ENCODE results near the gene MPIG6B. TPM values are rescaled to one million over a fixed set of nuclear protein-coding genes. Genes with fewer than 3 reads are reported as not detected.

The MPIG6B gene
- total RNA-seq, 1 donor from 2014 or later, result not detected

DNA sequence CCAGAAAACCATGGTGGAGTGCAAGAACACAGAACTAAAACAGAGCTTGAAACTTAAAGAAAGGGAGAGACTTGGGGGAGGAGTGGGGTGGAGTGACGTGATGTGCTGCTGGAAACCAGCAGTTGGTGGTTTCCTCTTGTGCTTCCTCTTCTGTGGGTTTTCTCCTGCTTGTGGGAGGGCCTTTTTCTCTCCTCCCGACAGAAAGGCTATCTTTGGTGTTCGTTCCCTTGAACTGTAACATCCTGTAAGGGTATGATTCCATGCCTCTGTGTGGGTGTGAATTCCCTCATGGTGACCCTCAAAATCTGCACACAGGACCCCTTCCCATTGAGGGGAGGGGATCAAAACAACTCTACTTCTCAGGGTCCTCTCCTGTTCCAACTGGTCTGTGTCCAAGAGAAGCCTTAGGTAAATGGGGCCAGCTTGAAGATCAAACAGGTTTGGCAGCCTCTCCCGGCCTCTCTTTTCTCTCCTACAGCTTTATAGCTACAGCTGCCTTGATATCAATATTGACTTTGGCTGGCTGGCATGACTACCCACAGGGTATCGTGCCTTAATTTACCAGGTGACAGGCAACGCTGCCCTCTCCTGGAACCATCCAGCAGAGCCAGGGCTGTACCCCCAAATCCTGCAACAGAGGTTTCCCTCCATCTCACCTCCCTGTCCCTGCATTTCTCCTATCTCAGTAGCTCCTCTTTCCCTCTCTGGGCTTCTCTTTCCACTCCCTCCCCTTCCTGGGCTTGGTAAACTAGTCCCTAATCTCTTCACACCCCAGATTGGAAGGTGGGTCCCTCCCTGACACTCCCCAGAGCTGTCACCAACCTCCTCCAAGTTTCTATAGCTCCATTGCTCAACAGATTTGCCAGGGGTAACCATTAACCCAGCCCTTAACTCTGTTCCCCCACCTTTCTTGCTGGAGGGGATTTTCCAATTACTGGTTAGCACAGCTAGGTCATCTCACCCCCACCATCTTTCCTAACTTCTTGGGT is 15.1 kb downstream of the MPIG6B start:
- peaks cover 58% of the 10 kb centered on the region for H3K4me1 Mint-ChIP-seq (ENCODE audit: low read depth)
- no peaks in the 10 kb centered on the region for H3K9me3 Mint-ChIP-seq
- intact Hi-C loops (cut with micrococcal nuclease), result loop anchor here (1.0 to 2.0 kb wide), 8 partner anchors 8 to 117 kb away; partner anchors contain the start of genes LSM2, LY6G5C, PRRC2A and VARS1
- no peaks in the 10 kb centered on the region for H3K27me3 Mint-ChIP-seq (ENCODE audit: low read depth)
- H3K4me3 Mint-ChIP-seq (ENCODE audit: low read depth), result peak overlapping the region; percentile 93
- peak overlapping the region; percentile 91 for H3K27ac Mint-ChIP-seq
- DNase-seq (ENCODE audit: low spot score), result peak; percentile 67
- peaks cover 58% of the 10 kb centered on the region for H3K36me3 Mint-ChIP-seq (ENCODE audit: low read depth)

DNA sequence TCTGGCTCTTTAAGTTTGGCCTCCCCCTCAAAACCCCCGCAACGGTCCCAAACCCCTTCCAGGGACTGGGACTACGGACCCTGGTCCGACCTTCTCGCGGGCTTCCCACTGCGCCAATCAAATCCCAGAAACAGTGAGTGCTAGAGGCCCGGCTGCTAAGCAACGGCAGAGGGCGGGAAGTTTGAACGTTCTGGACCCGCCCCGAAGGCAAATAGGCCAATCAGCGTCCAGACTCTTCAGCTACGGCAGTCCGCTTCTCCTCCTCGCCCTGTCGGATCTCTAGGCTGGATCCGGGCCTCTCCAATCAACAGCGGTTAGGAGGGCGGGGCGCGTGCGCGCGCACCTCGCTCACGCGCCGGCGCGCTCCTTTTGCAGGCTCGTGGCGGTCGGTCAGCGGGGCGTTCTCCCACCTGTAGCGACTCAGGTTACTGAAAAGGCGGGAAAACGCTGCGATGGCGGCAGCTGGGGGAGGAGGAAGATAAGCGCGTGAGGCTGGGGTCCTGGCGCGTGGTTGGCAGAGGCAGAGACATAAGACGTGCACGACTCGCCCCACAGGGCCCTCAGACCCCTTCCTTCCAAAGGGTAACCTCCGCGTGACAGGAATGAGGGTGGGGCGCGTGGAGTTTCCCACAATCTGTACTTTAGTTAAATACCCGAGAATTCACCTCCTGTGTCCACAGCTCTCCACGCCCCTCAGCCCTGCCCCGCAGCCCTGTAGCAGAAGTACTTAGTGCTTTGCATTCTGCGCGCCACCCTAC is 16.6 kb downstream of the MPIG6B start, which contains the start of gene MSH5:
MSH5 (plus strand) TSS at position 367 of the 758 bp plus-strand sequence. CDS start 462 bp downstream, outside the sequence.
- Mint-ChIP-seq H3K27me3 (ENCODE audit: low read depth) (no peaks in the 10 kb centered on the region), H3K36me3 (ENCODE audit: low read depth) (peaks cover 46% of the 10 kb centered on the region), H3K9me3 (no peaks in the 10 kb centered on the region), H3K4me3 (ENCODE audit: low read depth) (peak within 1 kb of the TSS; percentile 95), H3K4me1 (ENCODE audit: low read depth) (peaks cover 49% of the 10 kb centered on the region), H3K27ac (peak within 1 kb of the TSS; percentile 90)
- intact Hi-C loops (cut with micrococcal nuclease), result loop anchor here (1.0 to 2.0 kb wide), 5 partner anchors 37 to 193 kb away; partner anchors contain the start of genes LY6G5C, NFKBIL1, PRRC2A and VARS1
- peak; percentile 97 for DNase-seq (ENCODE audit: low spot score)

DNA sequence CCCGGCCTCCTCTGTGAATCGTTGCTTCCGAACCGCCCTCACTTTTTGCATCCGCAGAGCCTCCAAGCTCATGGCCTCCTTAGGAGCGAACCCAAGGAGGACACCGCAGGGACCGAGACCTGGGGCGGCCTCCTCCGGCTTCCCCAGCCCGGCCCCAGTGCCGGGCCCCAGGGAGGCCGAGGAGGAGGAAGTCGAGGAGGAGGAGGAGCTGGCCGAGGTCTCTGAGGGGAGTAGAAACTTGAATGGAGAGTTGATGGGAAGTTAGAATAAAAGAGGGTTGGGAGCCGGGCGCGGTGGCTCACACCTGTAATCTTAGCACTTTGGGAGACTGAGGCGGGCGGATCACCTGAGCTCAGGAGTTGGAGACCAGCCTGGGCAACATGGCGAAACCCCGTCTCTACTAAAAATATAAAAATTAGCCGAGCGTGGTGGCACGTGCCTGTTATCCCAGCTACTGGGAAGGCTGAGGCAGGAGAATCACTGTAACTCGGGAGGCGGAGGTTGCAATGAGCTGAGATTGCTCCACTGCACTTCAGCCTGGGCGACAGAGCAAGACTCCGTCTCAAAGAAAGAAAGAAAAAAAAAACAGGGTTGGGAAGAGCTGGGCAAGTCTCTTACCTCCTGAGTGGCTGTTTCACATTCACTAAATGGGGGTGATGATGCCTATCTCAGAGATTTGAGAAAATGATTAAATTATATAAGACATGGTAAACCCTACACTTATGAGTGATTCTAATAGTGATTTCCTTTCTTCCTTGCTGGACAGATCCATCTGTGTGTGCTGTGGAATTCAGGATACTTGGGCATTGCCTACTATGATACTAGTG is 17.4 kb downstream of the MPIG6B start:
- Mint-ChIP-seq H3K36me3 (ENCODE audit: low read depth) (peaks cover 45% of the 10 kb centered on the region), H3K9me3 (no peaks in the 10 kb centered on the region), H3K27me3 (ENCODE audit: low read depth) (no peaks in the 10 kb centered on the region), H3K27ac (peak overlapping the region; percentile 90), H3K4me1 (ENCODE audit: low read depth) (peaks cover 49% of the 10 kb centered on the region), H3K4me3 (ENCODE audit: low read depth) (peak overlapping the region; percentile 95)
- intact Hi-C loops (cut with micrococcal nuclease), result no loop called here
- no peak for DNase-seq (ENCODE audit: low spot score)

DNA sequence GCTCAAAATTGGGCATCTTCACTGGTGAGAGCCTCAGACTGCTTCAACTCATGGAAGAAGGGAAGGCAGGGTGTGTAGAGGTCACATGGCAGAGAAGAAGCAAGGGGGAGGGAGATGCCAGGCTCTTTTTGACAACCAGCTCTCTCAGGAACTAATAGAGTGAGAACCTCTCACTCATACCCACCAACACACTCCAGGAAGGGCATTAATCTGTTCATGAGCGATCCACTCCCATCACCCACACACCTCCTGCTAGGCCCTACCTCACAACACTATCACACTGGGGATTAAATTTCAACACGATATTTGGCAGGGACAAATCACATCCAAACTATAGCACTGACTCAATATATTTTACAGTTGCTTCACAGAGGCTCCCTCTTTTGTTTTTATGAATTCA is 18.6 kb downstream of the MPIG6B start:
- peaks cover 38% of the 10 kb centered on the region for H3K36me3 Mint-ChIP-seq (ENCODE audit: low read depth)
- intact Hi-C loops (cut with micrococcal nuclease), result no loop called here
- H3K27ac Mint-ChIP-seq, result no peak overlapping the region

DNA sequence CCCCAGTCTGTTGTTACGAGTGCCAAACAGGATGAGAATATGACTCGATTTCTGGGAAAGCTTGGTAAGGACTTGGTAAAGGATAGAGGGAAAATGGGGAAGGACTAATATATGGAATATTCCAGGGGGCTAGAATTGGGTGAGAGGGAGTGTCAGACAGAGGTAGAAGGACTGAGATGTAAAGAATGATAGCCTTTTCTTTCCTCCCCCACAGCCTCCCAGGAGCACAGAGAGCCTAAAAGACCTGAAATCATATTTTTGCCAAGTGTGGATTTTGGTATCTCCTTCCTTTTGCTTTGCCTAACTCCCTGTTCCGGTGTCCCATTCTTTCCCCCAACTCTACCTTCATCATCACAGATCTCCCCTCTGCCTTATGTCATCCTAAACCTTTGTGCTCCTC is 19.7 kb downstream of the MPIG6B start:
- Mint-ChIP-seq H3K4me1 (ENCODE audit: low read depth) (peaks cover 36% of the 10 kb centered on the region), H3K36me3 (ENCODE audit: low read depth) (peaks cover 46% of the 10 kb centered on the region), H3K27me3 (ENCODE audit: low read depth) (no peaks in the 10 kb centered on the region), H3K4me3 (ENCODE audit: low read depth) (no peak overlapping the region), H3K27ac (peak overlapping the region; percentile 21), H3K9me3 (no peaks in the 10 kb centered on the region)
- DNase-seq (ENCODE audit: low spot score), result no peak
- intact Hi-C loops (cut with micrococcal nuclease), result no loop called here

More for the DNA sequence above, 18.6 kb downstream of the MPIG6B start:
- Mint-ChIP-seq H3K4me3 (ENCODE audit: low read depth) (peak overlapping the region; percentile 65), H3K4me1 (ENCODE audit: low read depth) (peaks cover 45% of the 10 kb centered on the region), H3K9me3 (no peaks in the 10 kb centered on the region), H3K27me3 (ENCODE audit: low read depth) (no peaks in the 10 kb centered on the region)
- DNase-seq (ENCODE audit: low spot score), result no peak

DNA sequence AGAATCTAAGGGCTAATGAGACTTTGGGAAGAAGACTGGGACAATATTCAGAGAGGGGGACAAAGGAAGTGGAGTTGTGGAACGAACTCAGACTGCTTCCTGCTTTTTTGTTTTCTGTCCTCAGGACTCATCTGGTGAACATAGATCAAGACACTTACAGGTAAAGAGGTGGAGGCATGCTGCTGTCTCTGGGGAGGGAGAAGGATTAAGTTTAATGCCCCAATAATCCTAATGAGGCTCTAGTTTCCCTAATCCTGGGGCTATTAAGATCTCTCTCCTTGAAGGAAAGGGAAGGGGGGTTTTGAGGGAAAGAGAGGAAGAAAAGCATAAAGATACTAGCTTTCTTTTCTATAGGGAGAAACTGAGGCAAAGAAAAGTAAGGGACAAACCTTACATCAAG is 21.2 kb downstream of the MPIG6B start:
- no peak for DNase-seq (ENCODE audit: low spot score)
- Mint-ChIP-seq H3K4me3 (ENCODE audit: low read depth) (no peak overlapping the region), H3K4me1 (ENCODE audit: low read depth) (peaks cover 22% of the 10 kb centered on the region), H3K27ac (no peak overlapping the region), H3K36me3 (ENCODE audit: low read depth) (peaks cover 53% of the 10 kb centered on the region), H3K27me3 (ENCODE audit: low read depth) (no peaks in the 10 kb centered on the region), H3K9me3 (no peaks in the 10 kb centered on the region)
- intact Hi-C loops (cut with micrococcal nuclease), result no loop called here

DNA sequence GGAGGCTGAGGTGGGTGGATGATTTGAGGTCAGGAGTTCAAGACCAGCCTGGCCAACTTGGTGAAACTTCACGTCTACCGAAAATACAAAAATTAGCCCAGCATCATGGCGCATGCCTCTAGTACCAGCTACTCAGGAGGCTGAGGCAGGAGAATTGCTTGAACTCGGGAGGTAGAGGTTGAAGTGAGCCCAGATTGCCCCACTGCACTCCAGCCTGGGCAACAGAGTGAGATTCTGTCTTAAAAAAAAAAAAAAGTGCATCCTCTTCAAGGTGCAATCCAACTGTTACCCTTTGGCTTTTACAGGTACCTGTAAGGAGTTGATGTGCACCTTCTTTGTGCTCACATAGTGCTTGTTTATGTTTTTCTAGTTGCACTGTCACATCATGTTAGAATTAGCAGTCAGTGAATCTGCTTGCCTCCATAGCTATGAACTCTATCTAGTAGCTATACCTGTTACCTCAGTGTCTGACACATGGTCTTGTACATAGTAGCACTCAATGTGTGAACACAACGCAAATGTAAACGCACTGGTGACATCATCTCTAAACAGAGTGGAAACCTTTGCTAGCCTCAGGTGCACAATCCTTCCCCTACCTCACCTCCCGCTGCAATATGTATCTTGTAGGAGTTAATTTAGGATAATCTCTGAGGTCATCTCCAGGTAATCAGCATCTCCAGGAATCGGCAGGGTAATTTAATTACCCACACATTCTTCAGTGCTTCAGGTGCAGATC is 26.3 kb downstream of the MPIG6B start:
- no peak overlapping the region for H3K4me3 Mint-ChIP-seq (ENCODE audit: low read depth)
- intact Hi-C loops (cut with micrococcal nuclease), result no loop called here
- H3K9me3 Mint-ChIP-seq, result no peaks in the 10 kb centered on the region
- H3K27me3 Mint-ChIP-seq (ENCODE audit: low read depth), result no peaks in the 10 kb centered on the region
- peaks cover 2% of the 10 kb centered on the region for H3K4me1 Mint-ChIP-seq (ENCODE audit: low read depth)
- peak overlapping the region; percentile 14 for H3K27ac Mint-ChIP-seq
- DNase-seq (ENCODE audit: low spot score), result no peak
- H3K36me3 Mint-ChIP-seq (ENCODE audit: low read depth), result peaks cover 34% of the 10 kb centered on the region

DNA sequence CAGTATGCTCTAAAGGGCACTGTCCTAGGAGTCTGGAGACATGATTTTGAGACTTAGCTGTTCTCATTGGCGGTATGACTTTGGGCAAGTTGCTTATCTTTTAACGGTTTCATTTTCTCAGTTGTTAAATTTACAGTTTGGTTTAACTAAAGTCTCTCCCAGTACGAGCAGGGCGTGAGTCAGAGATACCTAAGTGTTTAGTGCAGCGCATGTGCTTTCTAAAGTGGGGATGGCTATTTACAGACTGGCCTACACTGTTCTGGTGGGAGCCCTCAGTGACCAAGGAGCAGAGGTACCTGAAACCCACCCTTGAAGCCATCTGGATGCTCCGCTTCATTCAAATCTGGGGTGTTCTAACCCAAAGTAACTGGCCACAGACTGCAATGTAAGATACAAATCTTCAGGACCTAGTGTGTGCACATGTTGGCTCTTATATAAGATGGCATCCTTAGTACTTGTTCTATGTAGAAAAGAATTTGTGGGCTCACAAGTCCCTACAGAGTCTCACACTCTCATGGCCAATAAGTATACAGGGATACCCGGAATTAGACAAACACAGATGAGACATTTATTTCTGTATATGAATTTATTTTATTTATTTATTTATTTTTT is 27.3 kb downstream of the MPIG6B start:
- Mint-ChIP-seq H3K27ac (no peak overlapping the region), H3K27me3 (ENCODE audit: low read depth) (no peaks in the 10 kb centered on the region), H3K4me1 (ENCODE audit: low read depth) (peaks cover 2% of the 10 kb centered on the region), H3K36me3 (ENCODE audit: low read depth) (peaks cover 28% of the 10 kb centered on the region), H3K9me3 (no peaks in the 10 kb centered on the region), H3K4me3 (ENCODE audit: low read depth) (no peak overlapping the region)
- no peak for DNase-seq (ENCODE audit: low spot score)
- intact Hi-C loops (cut with micrococcal nuclease), result no loop called here

DNA sequence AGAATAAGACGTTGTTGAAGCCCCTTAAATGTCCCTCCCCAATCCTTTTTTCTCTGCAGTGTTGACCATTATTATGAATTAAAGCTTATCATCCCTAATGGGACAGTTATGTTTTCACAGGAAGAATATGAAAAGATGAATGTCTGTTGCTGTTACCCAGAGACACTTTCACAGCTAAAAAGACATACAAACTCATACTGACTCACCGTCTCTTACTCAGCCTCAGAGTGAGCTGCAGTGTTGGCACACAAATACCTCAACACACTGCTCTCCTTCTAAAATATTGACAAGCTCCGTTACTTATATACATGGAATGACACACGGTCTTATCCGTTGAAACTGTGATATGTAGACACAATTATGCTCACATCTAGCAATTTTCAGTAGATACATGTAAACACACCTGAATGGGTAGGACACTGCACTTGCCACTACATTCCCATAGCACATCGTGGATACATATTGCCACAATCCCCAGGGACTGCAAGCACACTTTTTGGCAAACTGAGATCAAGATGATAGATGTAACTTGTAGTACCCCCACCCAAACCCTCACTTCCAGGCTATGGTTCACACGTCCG is 29.7 kb downstream of the MPIG6B start:
- intact Hi-C loops (cut with micrococcal nuclease), result no loop called here
- no peaks in the 10 kb centered on the region for H3K27me3 Mint-ChIP-seq (ENCODE audit: low read depth)
- no peak overlapping the region for H3K4me3 Mint-ChIP-seq (ENCODE audit: low read depth)
- no peaks in the 10 kb centered on the region for H3K9me3 Mint-ChIP-seq
- DNase-seq (ENCODE audit: low spot score), result no peak
- peaks cover 23% of the 10 kb centered on the region for H3K36me3 Mint-ChIP-seq (ENCODE audit: low read depth)
- H3K27ac Mint-ChIP-seq, result peak overlapping the region; percentile 3
- peaks cover 2% of the 10 kb centered on the region for H3K4me1 Mint-ChIP-seq (ENCODE audit: low read depth)

DNA sequence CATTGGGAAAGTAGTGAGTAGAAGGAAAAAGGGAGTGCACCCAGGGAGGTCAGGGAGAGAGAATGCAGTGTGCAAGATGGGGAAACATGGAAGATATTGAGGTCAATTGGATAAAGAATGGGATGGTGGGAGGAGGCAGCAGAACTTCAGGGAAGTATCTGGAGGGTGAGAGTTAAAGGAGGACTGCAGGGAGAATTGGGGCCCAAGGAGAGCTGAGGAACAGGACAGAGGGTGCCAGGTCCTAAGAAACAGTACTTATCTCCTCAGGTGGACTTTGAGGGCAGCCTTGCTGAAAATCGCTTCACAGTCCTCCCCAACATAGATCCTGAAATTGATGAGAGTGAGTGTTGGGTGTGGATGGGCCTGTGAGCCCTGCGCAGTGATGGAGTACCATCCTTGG is 35.1 kb downstream of the MPIG6B start:
- H3K27me3 Mint-ChIP-seq (ENCODE audit: low read depth), result no peaks in the 10 kb centered on the region
- H3K4me3 Mint-ChIP-seq (ENCODE audit: low read depth), result no peak overlapping the region
- H3K27ac Mint-ChIP-seq, result no peak overlapping the region
- H3K4me1 Mint-ChIP-seq (ENCODE audit: low read depth), result peaks cover 5% of the 10 kb centered on the region
- H3K36me3 Mint-ChIP-seq (ENCODE audit: low read depth), result peaks cover 46% of the 10 kb centered on the region
- H3K9me3 Mint-ChIP-seq, result no peaks in the 10 kb centered on the region
- intact Hi-C loops (cut with micrococcal nuclease), result no loop called here
- DNase-seq (ENCODE audit: low spot score), result no peak

DNA sequence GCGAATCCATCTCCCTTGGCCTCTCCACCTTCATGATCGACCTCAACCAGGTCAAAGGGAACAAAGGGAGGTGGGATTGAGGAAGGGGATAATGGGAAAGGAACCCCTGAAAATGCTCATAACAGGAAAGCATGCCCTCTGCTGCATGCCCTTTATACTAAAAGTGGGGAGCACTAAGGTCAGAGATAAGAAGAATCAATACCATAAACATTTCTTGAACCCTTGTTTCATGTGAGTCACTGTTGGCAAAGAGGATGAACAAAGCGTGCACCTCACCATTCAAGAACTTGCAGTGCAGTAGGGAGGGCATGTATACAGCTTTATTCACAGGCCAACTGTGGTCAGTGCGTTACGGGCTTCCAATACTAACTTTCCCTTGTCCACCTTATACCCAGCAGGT is 37.6 kb downstream of the MPIG6B start:
- no peak for DNase-seq (ENCODE audit: low spot score)
- H3K4me3 Mint-ChIP-seq (ENCODE audit: low read depth), result no peak overlapping the region
- no peaks in the 10 kb centered on the region for H3K9me3 Mint-ChIP-seq
- intact Hi-C loops (cut with micrococcal nuclease), result no loop called here
- no peak overlapping the region for H3K27ac Mint-ChIP-seq
- no peaks in the 10 kb centered on the region for H3K27me3 Mint-ChIP-seq (ENCODE audit: low read depth)
- H3K36me3 Mint-ChIP-seq (ENCODE audit: low read depth), result peaks cover 61% of the 10 kb centered on the region
- peaks cover 6% of the 10 kb centered on the region for H3K4me1 Mint-ChIP-seq (ENCODE audit: low read depth)
